WERI-Rb-1 (cell line): ENCODE data around the gene GPR132.

ENCODE experiments used
- DNase-seq: peaks from one replicate; pipeline ENCODE4 v3.0.0-alpha.2; 2020
- H3K27ac ChIP-seq: fragments of 250-450 bp; sonication (Bioruptor Pico); 2 replicates; pipeline ENCODE4 v1.5.1; 2020; ENCODE audit warnings: mild to moderate bottlenecking, moderate library complexity
- H3K27me3 ChIP-seq: fragments of 250-450 bp; sonication (Bioruptor Pico); 2 replicates; pipeline ENCODE4 v1.5.1; 2021; ENCODE audit warnings: mild to moderate bottlenecking, low read depth, moderate library complexity; ENCODE audit not compliant: insufficient read depth, severe bottlenecking
- H3K36me3 ChIP-seq: fragments of 250-450 bp; sonication (Bioruptor Pico); 2 replicates; pipeline ENCODE4 v1.5.1; 2020; ENCODE audit warnings: mild to moderate bottlenecking, moderate library complexity
- H3K4me3 ChIP-seq: 2 replicates; pipeline ENCODE4 v1.5.1; 2011; ENCODE audit warnings: low read depth, mild to moderate bottlenecking, control low read depth, low read length
- H3K9me3 ChIP-seq: fragments of 250-450 bp; sonication (Bioruptor Pico); 2 replicates; pipeline ENCODE4 v1.5.1; 2021; ENCODE audit warnings: mild to moderate bottlenecking, moderate library complexity; ENCODE audit not compliant: severe bottlenecking
- CTCF ChIP-seq: IDR thresholded peaks from 2 replicates; pipeline ENCODE4 v1.5.1; 2011; ENCODE audit warnings: low read depth, mild to moderate bottlenecking, control low read depth, inconsistent platforms, low read length

GPR132 gene

GRCh38 chr14:105019861-105020814 is 45.1 kb downstream of the GPR132 start:
- Histone ChIP-seq H3K27ac (peak overlapping the region; percentile 100), H3K4me3 (peak overlapping the region; percentile 83), H3K36me3 (peaks cover 51% of the 10 kb centered on the region), H3K27me3 (no peaks in the 10 kb centered on the region), H3K9me3 (no peaks in the 10 kb centered on the region)
- TF ChIP-seq CTCF: no peak
- no peak for DNase-seq

GRCh38 chr14:105018414-105018813 is 46.8 kb downstream of the GPR132 start:
- no peak for TF ChIP-seq CTCF
- H3K36me3 ChIP-seq: peaks cover 55% of the 10 kb centered on the region
- no peak overlapping the region for H3K27ac ChIP-seq
- DNase-seq: no peak
- H3K27me3 ChIP-seq: no peaks in the 10 kb centered on the region
- no peak overlapping the region for H3K4me3 ChIP-seq
- no peaks in the 10 kb centered on the region for H3K9me3 ChIP-seq

- DNase-seq: no peak
- Histone ChIP-seq H3K9me3 (no peaks in the 10 kb centered on the region), H3K27ac (no peak overlapping the region), H3K36me3 (peaks cover 74% of the 10 kb centered on the region), H3K27me3 (no peaks in the 10 kb centered on the region), H3K4me3 (no peak overlapping the region)
- TF ChIP-seq CTCF: no peak
Observed at GRCh38 chr14:105015905-105016304, 49.3 kb downstream of the GPR132 start.

- Histone ChIP-seq H3K4me3 (no peak overlapping the region), H3K27me3 (no peaks in the 10 kb centered on the region), H3K27ac (no peak overlapping the region), H3K9me3 (no peaks in the 10 kb centered on the region), H3K36me3 (peaks cover 74% of the 10 kb centered on the region)
- DNase-seq: no peak
- TF ChIP-seq CTCF: no peak
Observed at GRCh38 chr14:105015242-105015641, 50.0 kb downstream of the GPR132 start.

GRCh38 chr14:105014631-105015030 is 50.6 kb downstream of the GPR132 start:
- H3K9me3 ChIP-seq: no peaks in the 10 kb centered on the region
- H3K36me3 ChIP-seq: peaks cover 74% of the 10 kb centered on the region
- TF ChIP-seq CTCF: no peak
- H3K4me3 ChIP-seq: no peak overlapping the region
- no peak overlapping the region for H3K27ac ChIP-seq
- H3K27me3 ChIP-seq: no peaks in the 10 kb centered on the region
- DNase-seq: no peak

GRCh38 chr14:105014032-105014431 is 51.2 kb downstream of the GPR132 start:
- H3K4me3 ChIP-seq: no peak overlapping the region
- no peak for TF ChIP-seq CTCF
- H3K27ac ChIP-seq: no peak overlapping the region
- H3K36me3 ChIP-seq: peaks cover 74% of the 10 kb centered on the region
- no peaks in the 10 kb centered on the region for H3K9me3 ChIP-seq
- no peak for DNase-seq
- H3K27me3 ChIP-seq: no peaks in the 10 kb centered on the region
